ENCODE measurements around the gene ASXL2.

Gene ASXL2

GRCh38 chr2:25816249-25816648 is 62.0 kb downstream of the ASXL2 start:
- ChIA-PET CTCF (interaction anchor here (1.2 to 2.2 kb wide), 3 partner anchors 9 to 15 kb away, joined by 3 to 5 read pairs (median 3); no protein-coding TSS in a partner anchor), POLR2A (interaction anchor here (0.7 kb wide), 1 partner anchor 15 kb away, joined by 4 read pairs; no protein-coding TSS in a partner anchor)
- TF ChIP-seq CTCF (IDR thresholded peaks at IDR 0.05; ENCODE audit: control extremely low read depth, extremely low read depth, low read depth, missing control alignments): no peak
- DNase-seq (ENCODE audit: extremely low spot score): no peak

GRCh38 chr2:25814681-25815080 is 63.6 kb downstream of the ASXL2 start:
- POLR2A ChIA-PET: no interaction called here
- DNase-seq (ENCODE audit: extremely low spot score): no peak
- TF ChIP-seq CTCF (IDR thresholded peaks at IDR 0.05; ENCODE audit: control extremely low read depth, extremely low read depth, low read depth, missing control alignments): no peak
- CTCF ChIA-PET: interaction anchor here (1.7 kb wide), 1 partner anchor 13 kb away, joined by 4 read pairs; no protein-coding TSS in a partner anchor

- DNase-seq (ENCODE audit: extremely low spot score): no peak
- ChIA-PET CTCF (interaction anchor here (0.8 to 1.7 kb wide), 5 partner anchors 10 to 111 kb away, joined by 3 to 5 read pairs (median 4); no protein-coding TSS in a partner anchor), POLR2A (no interaction called here)
Measured at GRCh38 chr2:25810428-25810827, 67.9 kb downstream of the ASXL2 start.

GRCh38 chr2:25809646-25810045 is 68.6 kb downstream of the ASXL2 start:
- TF ChIP-seq CTCF (IDR thresholded peaks at IDR 0.05; ENCODE audit: control extremely low read depth, extremely low read depth, low read depth, missing control alignments): no peak
- CTCF ChIA-PET: interaction anchor here (0.8 to 1.5 kb wide), 4 partner anchors 8 to 110 kb away, joined by 3 to 5 read pairs (median 4); no protein-coding TSS in a partner anchor
- DNase-seq (ENCODE audit: extremely low spot score): no peak
- POLR2A ChIA-PET: no interaction called here

More at GRCh38 chr2:25810428-25810827, 67.9 kb downstream of the ASXL2 start:
- no peak for TF ChIP-seq CTCF (IDR thresholded peaks at IDR 0.05; ENCODE audit: control extremely low read depth, extremely low read depth, low read depth, missing control alignments)

- POLR2A ChIA-PET: no interaction called here
- DNase-seq (ENCODE audit: extremely low spot score): no peak
Measured at GRCh38 chr2:25808006-25808383, 70.3 kb downstream of the ASXL2 start.

GRCh38 chr2:25806941-25807340 is 71.3 kb downstream of the ASXL2 start:
- CTCF ChIA-PET: interaction anchor here (1.4 to 1.7 kb wide), 2 partner anchors 11 to 20 kb away, joined by 3 read pairs; no protein-coding TSS in a partner anchor
- no peak for DNase-seq (ENCODE audit: extremely low spot score)
- POLR2A ChIA-PET: no interaction called here
- TF ChIP-seq CTCF (IDR thresholded peaks at IDR 0.05; ENCODE audit: control extremely low read depth, extremely low read depth, low read depth, missing control alignments): no peak

More at GRCh38 chr2:25808006-25808383, 70.3 kb downstream of the ASXL2 start:
- CTCF ChIA-PET: interaction anchor here (1.4 kb wide), 1 partner anchor 12 kb away, joined by 3 read pairs; no protein-coding TSS in a partner anchor
- TF ChIP-seq CTCF (IDR thresholded peaks at IDR 0.05; ENCODE audit: control extremely low read depth, extremely low read depth, low read depth, missing control alignments): no peak

All from GM10248 (cell line).